ENCODE measurements around the gene PTPN20. TPM values are rescaled to one million over a fixed set of nuclear protein-coding genes. Genes with fewer than 3 reads are reported as not detected.
A peak's percentile ranks its signal among the peaks of the same experiment; 100 is the strongest.

Gene PTPN20
- total RNA-seq, 1 experiment from 2014 or later: not detected

- peak; percentile 77 for DNase-seq (ENCODE audit: low read depth)
Measured at GRCh38 chr10:47047577-47048525, 136.6 kb downstream of the PTPN20 start.

GRCh38 chr10:47048526-47048905, 137.3 kb downstream of the PTPN20 start:
- DNase-seq (ENCODE audit: low read depth): peak; percentile 35

GRCh38 chr10:47049056-47049851, 138.0 kb downstream of the PTPN20 start:
- no peak for DNase-seq (ENCODE audit: low read depth)

- no peak for DNase-seq (ENCODE audit: low read depth)
Measured at GRCh38 chr10:47049906-47050305, 138.7 kb downstream of the PTPN20 start.

- DNase-seq (ENCODE audit: low read depth): no peak
Measured at GRCh38 chr10:47050618-47051455, 139.6 kb downstream of the PTPN20 start.

DNA sequence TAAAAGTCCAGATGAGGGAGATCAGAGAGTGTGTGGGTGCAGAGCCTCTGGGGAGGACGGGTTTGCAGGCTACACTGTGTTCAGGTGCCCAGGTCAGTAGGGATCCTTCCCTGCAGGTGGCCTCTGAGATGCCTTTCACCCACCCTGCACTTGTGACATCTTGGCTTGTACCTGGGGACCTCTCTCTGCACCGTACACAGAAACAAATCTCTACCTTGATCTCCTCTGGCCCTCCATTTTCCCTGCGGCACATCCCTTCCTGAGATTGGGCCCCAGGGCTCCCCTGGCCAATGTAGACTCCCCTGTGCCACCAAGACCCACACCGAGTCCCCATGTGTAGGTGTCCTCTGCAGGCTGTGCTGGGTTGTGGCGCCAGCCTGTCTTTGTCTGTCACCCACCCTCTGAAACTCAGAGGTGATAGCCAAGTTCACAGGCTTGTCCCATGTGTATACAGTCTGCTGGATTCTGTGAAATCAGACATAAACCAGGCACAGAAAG, 140.6 kb downstream of the PTPN20 start:
- DNase-seq (ENCODE audit: low read depth): no peak

Measured in Daoy (cell line).